Measurements from ENCODE around the gene PCDH10.

- TF ChIP-seq, protein P1, sequence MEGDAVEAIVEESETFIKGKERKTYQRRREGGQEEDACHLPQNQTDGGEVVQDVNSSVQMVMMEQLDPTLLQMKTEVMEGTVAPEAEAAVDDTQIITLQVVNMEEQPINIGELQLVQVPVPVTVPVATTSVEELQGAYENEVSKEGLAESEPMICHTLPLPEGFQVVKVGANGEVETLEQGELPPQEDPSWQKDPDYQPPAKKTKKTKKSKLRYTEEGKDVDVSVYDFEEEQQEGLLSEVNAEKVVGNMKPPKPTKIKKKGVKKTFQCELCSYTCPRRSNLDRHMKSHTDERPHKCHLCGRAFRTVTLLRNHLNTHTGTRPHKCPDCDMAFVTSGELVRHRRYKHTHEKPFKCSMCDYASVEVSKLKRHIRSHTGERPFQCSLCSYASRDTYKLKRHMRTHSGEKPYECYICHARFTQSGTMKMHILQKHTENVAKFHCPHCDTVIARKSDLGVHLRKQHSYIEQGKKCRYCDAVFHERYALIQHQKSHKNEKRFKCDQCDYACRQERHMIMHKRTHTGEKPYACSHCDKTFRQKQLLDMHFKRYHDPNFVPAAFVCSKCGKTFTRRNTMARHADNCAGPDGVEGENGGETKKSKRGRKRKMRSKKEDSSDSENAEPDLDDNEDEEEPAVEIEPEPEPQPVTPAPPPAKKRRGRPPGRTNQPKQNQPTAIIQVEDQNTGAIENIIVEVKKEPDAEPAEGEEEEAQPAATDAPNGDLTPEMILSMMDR (IDR thresholded peaks at IDR 0.05; ENCODE audit: control extremely low read depth in 1 of 3, insufficient read depth in 1 of 3, low read depth in 1 of 3, low read length in 3 of 3): no peak
- TF ChIP-seq KDM1A (IDR thresholded peaks at IDR 0.05; ENCODE audit: borderline replicate concordance, low read length) (no peak), EZH2 (IDR thresholded peaks at IDR 0.05; ENCODE audit: low read depth, low read length, severe bottlenecking) (no peak), RXRA (IDR thresholded peaks at IDR 0.05; ENCODE audit: insufficient read depth, low read depth, low read length) (no peak)
Measured at GRCh38 chr4:133162941-133163340, 13.8 kb downstream of the PCDH10 start.

Data from H1 (cell line).